GM12878 (cell line): Measurements from ENCODE around the gene GSTM4. TPM values are rescaled to one million over a fixed set of nuclear protein-coding genes. Genes with fewer than 3 reads are reported as not detected.
A peak's percentile ranks its signal among the peaks of the same experiment; 100 is the strongest.

Experiments used
- DPF2 ChIP-seq: fragments of 450-650 bp; IDR thresholded peaks from 2 replicates; pipeline ENCODE4 v1.6.1; 2017; ENCODE audit warnings: mild to moderate bottlenecking
- IRF5 ChIP-seq: fragments of 450-650 bp; IDR thresholded peaks from 2 replicates; pipeline ENCODE4 v1.6.1; 2017; ENCODE audit warnings: borderline replicate concordance
- MLLT1 ChIP-seq: fragments of 450-650 bp; IDR thresholded peaks from 2 replicates; pipeline ENCODE4 v1.6.1; 2016; ENCODE audit warnings: mild to moderate bottlenecking
- NBN ChIP-seq: fragments of 450-650 bp; IDR thresholded peaks from 2 replicates; pipeline ENCODE4 v1.6.1; 2016
- PAX5 ChIP-seq: IDR thresholded peaks from 2 replicates; pipeline ENCODE4 v1.6.1; 2011; ENCODE audit warnings: low read depth, low read length, borderline replicate concordance
- POLR2AphosphoS5 ChIP-seq: IDR thresholded peaks from 2 replicates; pipeline ENCODE4 v1.6.1; 2011; ENCODE audit warnings: mild to moderate bottlenecking, low read length, inconsistent platforms
- RFX5 ChIP-seq: IDR thresholded peaks from 2 replicates; pipeline ENCODE4 v1.6.1; 2011; ENCODE audit warnings: low read depth, low read length, improper control_type of control experiment
- USF1 ChIP-seq: IDR thresholded peaks from 2 replicates; pipeline ENCODE4 v1.6.1; 2011; ENCODE audit warnings: borderline replicate concordance, low read depth, mild to moderate bottlenecking, moderate library complexity, mixed read lengths, low read length; ENCODE audit not compliant: insufficient read depth; ENCODE audit errors: extremely low read length
- YY1 ChIP-seq: IDR thresholded peaks from 2 replicates; pipeline ENCODE4 v1.6.1; 2011; ENCODE audit warnings: low read depth, mild to moderate bottlenecking, low read length
- ZZZ3 ChIP-seq: IDR thresholded peaks from 2 replicates; pipeline ENCODE4 v1.6.1; 2011; ENCODE audit warnings: low read depth; ENCODE audit not compliant: control insufficient read depth, insufficient read length
- polyA plus RNA-seq, 11 experiments: library from polyadenylated mRNA; depleted of rRNA in 4 of 11; unstranded in 6 of 11; stranded (reverse) in 5 of 11; fragments of >200 nt; fragmentation: Nextera tagmentation in 4 of 11; fragmentation: Illumina TruSeq in 1 of 11; extraction: Ambion mirVana in 4 of 11; extraction: Trizol in 1 of 11; gene quantifications; 1 replicate in 1 of 11; 2 replicates in 10 of 11; pipeline versions ENCODE4 v1.2.1 to v1.2.3, GENCODE V29; 2011 to 2016; ENCODE audit warnings: inconsistent platforms in 2 of 11, missing spikeins in 2 of 11, low read depth in 1 of 11
- total RNA-seq, 4 experiments: library from RNA; depleted of rRNA in 3 of 4; stranded (reverse); fragments of >200 nt in 3 of 4; fragmentation: Illumina TruSeq in 1 of 4; extraction: Trizol in 1 of 4; gene quantifications; 2 replicates each; pipeline versions ENCODE4 v1.2.1 to v1.2.3, GENCODE V29; 2013 to 2021
- TF ChIP-seq, protein P1 (sequence below): fragments of 450-650 bp; IDR thresholded peaks from 2 replicates; pipeline ENCODE4 v1.6.1; 2017; ENCODE audit warnings: low read depth, mild to moderate bottlenecking, moderate library complexity

GSTM4 gene
- total and polyA plus RNA-seq, 10 of the 15 experiments (the other 5 are each of a cell fraction or from before 2014, with no cell fraction given) = 14.3 to 37.2 (median 23.0) TPM

DNA sequence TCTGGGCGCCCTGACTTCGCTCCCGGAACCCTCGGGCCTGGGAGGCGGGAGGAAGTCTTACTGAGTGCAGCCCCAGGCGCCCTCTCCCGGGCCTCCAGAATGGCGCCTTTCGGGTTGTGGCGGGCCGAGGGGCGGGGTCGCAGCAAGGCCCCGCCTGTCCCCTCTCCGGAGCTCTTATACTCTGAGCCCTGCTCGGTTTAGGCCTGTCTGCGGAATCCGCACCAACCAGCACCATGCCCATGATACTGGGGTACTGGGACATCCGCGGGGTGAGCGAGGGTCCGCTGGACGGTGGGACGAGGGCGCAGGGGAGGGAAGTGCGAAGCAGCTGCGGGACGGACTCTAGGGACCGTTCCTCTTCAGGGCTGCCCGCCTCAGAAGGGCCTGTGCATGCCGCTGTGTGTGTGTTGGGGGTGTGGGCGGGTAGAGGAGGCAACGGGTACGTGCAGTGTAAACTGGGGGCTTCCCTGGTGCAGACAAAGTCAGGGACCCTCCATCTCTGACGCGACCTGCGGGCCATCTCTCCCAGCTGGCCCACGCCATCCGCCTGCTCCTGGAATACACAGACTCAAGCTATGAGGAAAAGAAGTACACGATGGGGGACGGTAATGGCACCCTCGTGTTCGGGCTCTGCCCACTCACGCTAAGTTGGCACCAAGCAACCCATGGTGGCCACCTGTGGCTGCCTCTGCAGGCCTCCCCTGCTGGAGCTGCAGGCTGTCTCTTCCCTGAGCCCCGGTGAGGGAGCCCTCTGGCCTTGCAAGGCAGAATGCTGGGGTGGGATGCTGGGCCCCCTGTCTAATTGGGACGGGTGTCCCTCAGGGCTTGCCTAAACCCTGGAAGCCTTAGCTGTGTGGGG lies 32.0 kb downstream of the GSTM4 start, which contains the start of gene GSTM1 (continued):
- TF ChIP-seq POLR2AphosphoS5 (peak; percentile 47), PAX5 (no peak), MLLT1 (no peak), ZZZ3 (no peak), YY1 (peak; percentile 85), RFX5 (no peak), IRF5 (no peak), NBN (0 out of 2 replicates have a peak, but pooled peaks have one; percentile 21), DPF2 (peak; percentile 23; the same call in 1 of the 2 replicates), USF1 (no peak)
- TF ChIP-seq, protein P1, sequence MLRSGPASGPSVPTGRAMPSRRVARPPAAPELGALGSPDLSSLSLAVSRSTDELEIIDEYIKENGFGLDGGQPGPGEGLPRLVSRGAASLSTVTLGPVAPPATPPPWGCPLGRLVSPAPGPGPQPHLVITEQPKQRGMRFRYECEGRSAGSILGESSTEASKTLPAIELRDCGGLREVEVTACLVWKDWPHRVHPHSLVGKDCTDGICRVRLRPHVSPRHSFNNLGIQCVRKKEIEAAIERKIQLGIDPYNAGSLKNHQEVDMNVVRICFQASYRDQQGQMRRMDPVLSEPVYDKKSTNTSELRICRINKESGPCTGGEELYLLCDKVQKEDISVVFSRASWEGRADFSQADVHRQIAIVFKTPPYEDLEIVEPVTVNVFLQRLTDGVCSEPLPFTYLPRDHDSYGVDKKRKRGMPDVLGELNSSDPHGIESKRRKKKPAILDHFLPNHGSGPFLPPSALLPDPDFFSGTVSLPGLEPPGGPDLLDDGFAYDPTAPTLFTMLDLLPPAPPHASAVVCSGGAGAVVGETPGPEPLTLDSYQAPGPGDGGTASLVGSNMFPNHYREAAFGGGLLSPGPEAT = no peak
- TF ChIP-seq, all 136 proteins: peak for 10
